Endothelial cell of umbilical vein (primary cell): ENCODE results near the gene FBXO7. TPM values are rescaled to one million over a fixed set of nuclear protein-coding genes. Genes with fewer than 3 reads are reported as not detected.

Experiments used
- BruUV-seq: library from RNA; stranded (reverse); fragments of 400-500 nt; replicated peaks from 2 replicates; lab custom pipeline; 2021; lab: Mats Ljungman, UMichigan
- CTCF ChIA-PET: fragments of 300-600, 350-600 bp; sonication (Branson Sonifier 250); formaldehyde crosslinking; loops from one replicate; lab custom pipeline; 2021; ENCODE audit warnings: antibody characterized with exemption, inconsistent platforms; lab: Charles Lee
- POLR2A ChIA-PET: fragments of 300-600, 350-600 bp; sonication (Branson Sonifier 250); formaldehyde crosslinking; loops from one replicate; lab custom pipeline; 2021; ENCODE audit warnings: antibody characterized with exemption, inconsistent platforms; lab: Charles Lee
- DNase-seq: peaks from one replicate; pipeline ENCODE4 v3.0.0-alpha.2; 2011; ENCODE audit warnings: low read depth, low spot score
- FAIRE-seq: peaks from 2 replicates; lab custom pipeline; 2011; peaks lifted over from hg19 to GRCh38; lab: Jason Lieb, UNC
- H2AFZ ChIP-seq: 2 replicates; pipeline ENCODE4 v1.6.0; 2012; ENCODE audit warnings: low read depth, low read length, control low read depth, inconsistent platforms
- H3K27ac ChIP-seq: 2 replicates; pipeline ENCODE4 v1.5.1; 2011; ENCODE audit warnings: low read depth, mild to moderate bottlenecking, control low read depth, low read length, moderate library complexity; ENCODE audit not compliant: insufficient read depth
- H3K27me3 ChIP-seq, 2 experiments: 2 replicates each; pipeline versions ENCODE4 v1.6.0 to v1.6.1; 2011; ENCODE audit warnings: low read length in 2 of 2, mixed read lengths in 1 of 2; ENCODE audit not compliant: control insufficient read depth in 2 of 2, insufficient read depth in 2 of 2
- H3K36me3 ChIP-seq, 2 experiments: 2 replicates in 1 of 2; 3 replicates in 1 of 2; pipeline ENCODE4 v1.5.1; 2011; ENCODE audit warnings: low read length in 2 of 2, mild to moderate bottlenecking in 1 of 2, moderate library complexity in 1 of 2; ENCODE audit not compliant: control insufficient read depth in 2 of 2, insufficient read depth in 2 of 2; ENCODE audit errors: extremely low read depth in 1 of 2
- H3K4me1 ChIP-seq: 3 replicates; pipeline ENCODE4 v1.5.1; 2011; ENCODE audit warnings: mild to moderate bottlenecking, low read length; ENCODE audit not compliant: control insufficient read depth, insufficient read depth; ENCODE audit errors: extremely low read depth
- H3K4me2 ChIP-seq: 2 replicates; pipeline ENCODE4 v1.6.1; 2011; ENCODE audit warnings: low read length, control low read depth, mixed read lengths; ENCODE audit not compliant: insufficient read depth
- H3K4me3 ChIP-seq, 3 experiments: fragments of 200-600 bp in 1 of 3; sonication (generic), shearing (Covaris generic) in 1 of 3; replicated peaks in 1 of 3; 2 replicates each; pipeline ENCODE4 v1.5.1; 2011 to 2016; ENCODE audit warnings: control low read depth in 3 of 3, low read length in 3 of 3, mild to moderate bottlenecking in 2 of 3, inconsistent platforms in 1 of 3, low read depth in 1 of 3, moderate library complexity in 1 of 3; ENCODE audit not compliant: insufficient read depth in 1 of 3
- H3K79me2 ChIP-seq: 2 replicates; pipeline ENCODE4 v1.6.0; 2012; ENCODE audit warnings: low read length, inconsistent platforms; ENCODE audit not compliant: control insufficient read depth, insufficient read depth
- H3K9ac ChIP-seq: replicated peaks from 2 replicates; pipeline ENCODE3; 2011; ENCODE audit warnings: low read length, control low read depth; ENCODE audit not compliant: insufficient read depth; ENCODE audit errors: extremely low read depth
- H3K9me1 ChIP-seq: replicated peaks from 3 replicates; pipeline ENCODE4 v1.6.0; 2011; ENCODE audit warnings: mild to moderate bottlenecking, low read length; ENCODE audit not compliant: control insufficient read depth, insufficient read depth; ENCODE audit errors: extremely low read depth
- H3K9me3 ChIP-seq: replicated peaks from 2 replicates; pipeline ENCODE4 v1.5.1; 2012; ENCODE audit warnings: low read length, inconsistent platforms; ENCODE audit not compliant: control insufficient read depth, insufficient read depth
- H4K20me1 ChIP-seq: replicated peaks from 2 replicates; pipeline ENCODE3; 2011; ENCODE audit warnings: mild to moderate bottlenecking, low read length; ENCODE audit not compliant: control insufficient read depth, insufficient read depth; ENCODE audit errors: extremely low read depth
- FOS ChIP-seq: IDR thresholded peaks from 2 replicates; pipeline ENCODE4 v1.6.1; 2011; ENCODE audit warnings: mild to moderate bottlenecking, low read length, moderate library complexity, borderline replicate concordance; ENCODE audit not compliant: insufficient read depth
- GATA2 ChIP-seq: IDR thresholded peaks from 2 replicates; pipeline ENCODE4 v1.7.0; 2011; ENCODE audit warnings: low read depth, mild to moderate bottlenecking, moderate library complexity, mixed read lengths, low read length; ENCODE audit not compliant: insufficient read length, insufficient read depth
- JUN ChIP-seq: IDR thresholded peaks from 2 replicates; pipeline ENCODE4 v1.6.1; 2011; ENCODE audit warnings: borderline replicate concordance, low read depth; ENCODE audit not compliant: insufficient read length, insufficient read depth
- MYC ChIP-seq: IDR thresholded peaks from one replicate; pipeline ENCODE4 v1.6.1; 2011; ENCODE audit warnings: mild to moderate bottlenecking, low read depth, low read length
- POLR2AphosphoS5 ChIP-seq: IDR thresholded peaks from 2 replicates; pipeline ENCODE4 v1.6.1; 2012; ENCODE audit warnings: low read depth, mild to moderate bottlenecking, control low read depth, low read length, moderate library complexity; ENCODE audit not compliant: insufficient read depth
- dilution Hi-C: fragments of 300-500 bp; cut with MboI; formaldehyde crosslinking; loops from one replicate; pipeline ENCODE4 v1.15.0; 2019; ENCODE audit warnings: low sequenced_read_pairs; ENCODE audit not compliant: extremely low pct_ligation_motif_present
- intact Hi-C: fragments of 100-400 bp; cut with micrococcal nuclease; formaldehyde crosslinking; loops from one replicate; pipeline ENCODE4 v1.10.0; 2022
- polyA plus RNA-seq, 4 experiments: library from polyadenylated mRNA; depleted of rRNA in 3 of 4; stranded (reverse) in 3 of 4; unstranded in 1 of 4; fragments of >200 nt; gene quantifications; 2 replicates each; pipeline versions ENCODE4 v1.2.1 to v1.2.3, GENCODE V29; 2011 to 2012; ENCODE audit warnings: missing spikeins in 1 of 4
- total RNA-seq: library from RNA; stranded (reverse); gene quantifications from 2 replicates; pipeline ENCODE4 v1.2.3, GENCODE V29; 2021
- TF ChIP-seq, protein P1 (sequence below), 2 donors: IDR thresholded peaks; 1 replicate in 1 of 2; 2 replicates in 1 of 2; pipeline ENCODE4 v1.5.1; 2011; ENCODE audit warnings: low read length in 2 of 2, mild to moderate bottlenecking in 2 of 2, moderate library complexity in 2 of 2, control low read depth in 1 of 2, inconsistent platforms in 1 of 2, low read depth in 1 of 2; ENCODE audit not compliant: insufficient read depth in 1 of 2; ENCODE audit errors: extremely low read depth in 1 of 2

FBXO7 gene
- total and polyA plus RNA-seq, 2 donors (not counting 3 experiments of a cell fraction or from before 2014, with no cell fraction given) = 81.1 to 112 TPM

DNA sequence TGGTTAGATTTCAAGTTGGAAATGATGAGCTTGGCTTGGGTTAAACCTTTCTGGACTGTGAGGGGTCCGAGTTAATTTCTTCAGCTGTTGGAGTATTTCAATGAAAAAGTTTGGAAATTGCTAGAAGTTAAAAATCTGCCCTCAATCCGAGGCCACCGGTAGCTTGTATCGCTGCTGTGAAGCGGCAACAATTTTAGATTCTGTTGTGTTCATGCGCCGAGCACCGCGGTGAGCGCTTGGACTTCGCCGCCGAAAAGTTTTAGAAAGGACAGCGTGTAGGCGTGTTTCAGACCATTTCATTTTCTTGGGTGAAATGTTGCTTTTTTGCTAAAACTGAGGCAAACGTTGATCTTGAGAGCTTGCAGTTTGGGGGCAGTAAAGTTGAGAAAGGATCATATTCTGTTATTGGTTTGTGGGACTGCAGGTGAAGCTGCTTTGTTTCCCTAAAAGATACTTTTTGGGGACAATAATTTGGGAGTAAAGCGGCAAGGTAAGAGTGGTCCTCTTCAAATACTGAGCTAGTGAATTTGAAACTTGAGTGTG lies 928 bp downstream of the FBXO7 start:
- BruUV-seq = TSS peak; percentile 47

More for the DNA sequence above, 928 bp downstream of the FBXO7 start:
- intact Hi-C loops (no loop called here), dilution Hi-C loops (no loop called here)
- Histone ChIP-seq H3K79me2 (peaks cover 58% of the 10 kb centered on the region), H3K4me2 (peak overlapping the region; percentile 100), H3K9me1 (no peaks in the 10 kb centered on the region), H3K36me3 (no peaks in the 10 kb centered on the region), H3K4me1 (peaks cover 20% of the 10 kb centered on the region), H3K27me3 (no peaks in the 10 kb centered on the region), H2AFZ (peak overlapping the region; percentile 94), H4K20me1 (peaks cover 3% of the 10 kb centered on the region), H3K27ac (peak overlapping the region; percentile 90), H3K9ac (peak overlapping the region; percentile 90), H3K9me3 (no peaks in the 10 kb centered on the region), H3K4me3 (peak overlapping the region; percentile 77 to 88 (median 81))
- ChIA-PET POLR2A (no interaction called here), CTCF (interaction anchor here (0.8 to 4.8 kb wide), 8 partner anchors 12 to 505 kb away, joined by 3 to 33 read pairs (median 4); partner anchors contain the start of gene RTCB)
- DNase-seq (peak; percentile 83), FAIRE-seq (peak; percentile 24)
- TF ChIP-seq MYC (no peak), JUN (no peak), FOS (no peak), GATA2 (no peak), POLR2AphosphoS5 (no peak)
- TF ChIP-seq, protein P1, sequence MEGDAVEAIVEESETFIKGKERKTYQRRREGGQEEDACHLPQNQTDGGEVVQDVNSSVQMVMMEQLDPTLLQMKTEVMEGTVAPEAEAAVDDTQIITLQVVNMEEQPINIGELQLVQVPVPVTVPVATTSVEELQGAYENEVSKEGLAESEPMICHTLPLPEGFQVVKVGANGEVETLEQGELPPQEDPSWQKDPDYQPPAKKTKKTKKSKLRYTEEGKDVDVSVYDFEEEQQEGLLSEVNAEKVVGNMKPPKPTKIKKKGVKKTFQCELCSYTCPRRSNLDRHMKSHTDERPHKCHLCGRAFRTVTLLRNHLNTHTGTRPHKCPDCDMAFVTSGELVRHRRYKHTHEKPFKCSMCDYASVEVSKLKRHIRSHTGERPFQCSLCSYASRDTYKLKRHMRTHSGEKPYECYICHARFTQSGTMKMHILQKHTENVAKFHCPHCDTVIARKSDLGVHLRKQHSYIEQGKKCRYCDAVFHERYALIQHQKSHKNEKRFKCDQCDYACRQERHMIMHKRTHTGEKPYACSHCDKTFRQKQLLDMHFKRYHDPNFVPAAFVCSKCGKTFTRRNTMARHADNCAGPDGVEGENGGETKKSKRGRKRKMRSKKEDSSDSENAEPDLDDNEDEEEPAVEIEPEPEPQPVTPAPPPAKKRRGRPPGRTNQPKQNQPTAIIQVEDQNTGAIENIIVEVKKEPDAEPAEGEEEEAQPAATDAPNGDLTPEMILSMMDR (IDR thresholded peaks at IDR 0.05; ENCODE audit: extremely low read depth in 1 of 2, insufficient read depth in 1 of 2, low read depth in 1 of 2, low read length in 2 of 2) = no peak
